Mesenchymal stem cell (in vitro differentiated cells and primary cell): ENCODE results near the gene TBCD.
A peak's percentile ranks its signal among the peaks of the same experiment; 100 is the strongest.

Source experiments
- DNase-seq: peaks from one replicate; pipeline ENCODE4 v3.0.0-alpha.2; 2013
- H2AFZ ChIP-seq: one replicate; pipeline ENCODE4 v1.6.1; 2013; ENCODE audit warnings: low read depth, mild to moderate bottlenecking, control low read depth, inconsistent platforms, low read length, moderate library complexity
- H2AK5ac ChIP-seq: 2 replicates; pipeline ENCODE4 v1.6.1; 2013; ENCODE audit warnings: low read length, moderate library complexity, mild to moderate bottlenecking, inconsistent platforms; ENCODE audit not compliant: severe bottlenecking
- H2BK120ac ChIP-seq: one replicate; pipeline ENCODE4 v1.6.1; 2013; ENCODE audit warnings: low read depth, mild to moderate bottlenecking, inconsistent platforms, low read length, moderate library complexity
- H2BK12ac ChIP-seq, 2 experiments: one replicate each; pipeline ENCODE4 v1.6.1; 2013; ENCODE audit warnings: inconsistent platforms in 2 of 2, low read length in 2 of 2, mild to moderate bottlenecking in 2 of 2, moderate library complexity in 2 of 2, control low read depth in 1 of 2
- H2BK15ac ChIP-seq: one replicate; pipeline ENCODE4 v1.6.1; 2013; ENCODE audit warnings: mild to moderate bottlenecking, low read depth, inconsistent platforms; ENCODE audit not compliant: poor library complexity, severe bottlenecking
- H2BK5ac ChIP-seq: 2 replicates; pipeline ENCODE4 v1.6.1; 2013; ENCODE audit warnings: low read depth, mild to moderate bottlenecking, low read length, control low read depth, inconsistent platforms; ENCODE audit not compliant: poor library complexity, severe bottlenecking
- H3K14ac ChIP-seq, 2 experiments: one replicate each; pipeline ENCODE4 v1.6.1; 2013; ENCODE audit warnings: inconsistent platforms in 2 of 2, low read length in 2 of 2, control low read depth in 1 of 2, mild to moderate bottlenecking in 1 of 2, moderate library complexity in 1 of 2
- H3K18ac ChIP-seq, 2 experiments: one replicate each; pipeline ENCODE4 v1.6.1; 2013; ENCODE audit warnings: inconsistent platforms in 2 of 2, low read length in 2 of 2, control low read depth in 1 of 2, low read depth in 1 of 2, mild to moderate bottlenecking in 1 of 2
- H3K23ac ChIP-seq, 2 experiments: one replicate each; pipeline ENCODE4 v1.6.1; 2013; ENCODE audit warnings: inconsistent platforms in 2 of 2, low read length in 2 of 2, mild to moderate bottlenecking in 2 of 2, moderate library complexity in 2 of 2, control low read depth in 1 of 2
- H3K27ac ChIP-seq: 2 replicates; pipeline ENCODE4 v1.5.1; 2013; ENCODE audit warnings: mild to moderate bottlenecking, moderate library complexity, low read length, control low read depth, inconsistent platforms; ENCODE audit not compliant: poor library complexity, severe bottlenecking
- H3K27me3 ChIP-seq, 2 experiments: 2 replicates each; pipeline versions ENCODE4 v1.6.1 to v1.7.0; 2013; ENCODE audit warnings: low read length in 2 of 2, mild to moderate bottlenecking in 2 of 2, moderate library complexity in 2 of 2, control low read depth in 1 of 2, inconsistent platforms in 1 of 2; ENCODE audit not compliant: control insufficient read depth in 1 of 2, insufficient read depth in 1 of 2
- H3K36me3 ChIP-seq, 2 experiments: 2 replicates each; pipeline versions ENCODE4 v1.6.1 to v1.7.0; 2013; ENCODE audit warnings: low read length in 2 of 2, control low read depth in 1 of 2, inconsistent platforms in 1 of 2, low read depth in 1 of 2, mild to moderate bottlenecking in 1 of 2; ENCODE audit not compliant: insufficient read depth in 2 of 2, control insufficient read depth in 1 of 2
- H3K4ac ChIP-seq, 2 experiments: one replicate each; pipeline ENCODE4 v1.6.1; 2013; ENCODE audit warnings: inconsistent platforms in 2 of 2, low read length in 2 of 2, mild to moderate bottlenecking in 2 of 2, moderate library complexity in 2 of 2, control low read depth in 1 of 2, low read depth in 1 of 2
- H3K4me1 ChIP-seq: 2 replicates; pipeline ENCODE4 v1.6.1; 2013; ENCODE audit warnings: low read depth, low read length, control low read depth; ENCODE audit not compliant: control insufficient read depth, insufficient read depth
- H3K4me2 ChIP-seq: 2 replicates; pipeline ENCODE4 v1.6.1; 2013; ENCODE audit warnings: low read length, mild to moderate bottlenecking, inconsistent platforms; ENCODE audit not compliant: poor library complexity, severe bottlenecking
- H3K4me3 ChIP-seq, 2 experiments: 2 replicates each; pipeline versions ENCODE4 v1.5.1 to v1.7.0; 2013; ENCODE audit warnings: low read length in 2 of 2, mild to moderate bottlenecking in 2 of 2, control low read depth in 1 of 2, low read depth in 1 of 2; ENCODE audit not compliant: insufficient read depth in 1 of 2
- H3K79me1 ChIP-seq: replicated peaks from 2 replicates; pipeline ENCODE4 v1.6.1; 2013; ENCODE audit warnings: mild to moderate bottlenecking, control low read depth, low read length, inconsistent platforms; ENCODE audit not compliant: poor library complexity, severe bottlenecking
- H3K9ac ChIP-seq: 2 replicates; pipeline ENCODE4 v1.7.0; 2013; ENCODE audit warnings: mild to moderate bottlenecking, low read length, moderate library complexity
- H3K9me3 ChIP-seq: 2 replicates; pipeline ENCODE4 v1.7.0; 2013; ENCODE audit warnings: mild to moderate bottlenecking, low read length; ENCODE audit not compliant: control insufficient read depth
- H4K8ac ChIP-seq: one replicate; pipeline ENCODE4 v1.6.1; 2013; ENCODE audit warnings: inconsistent platforms, mild to moderate bottlenecking, low read length, moderate library complexity
- H4K91ac ChIP-seq: one replicate; pipeline ENCODE4 v1.6.1; 2013; ENCODE audit warnings: mild to moderate bottlenecking, low read length, inconsistent platforms
- WGBS: methylation state at CpG from one replicate; pipeline ENCODE4 v1.1.7; 2013; ENCODE audit warnings: mixed read lengths; 5-methylcytosine and 5-hydroxymethylcytosine counted together

The TBCD gene

DNA sequence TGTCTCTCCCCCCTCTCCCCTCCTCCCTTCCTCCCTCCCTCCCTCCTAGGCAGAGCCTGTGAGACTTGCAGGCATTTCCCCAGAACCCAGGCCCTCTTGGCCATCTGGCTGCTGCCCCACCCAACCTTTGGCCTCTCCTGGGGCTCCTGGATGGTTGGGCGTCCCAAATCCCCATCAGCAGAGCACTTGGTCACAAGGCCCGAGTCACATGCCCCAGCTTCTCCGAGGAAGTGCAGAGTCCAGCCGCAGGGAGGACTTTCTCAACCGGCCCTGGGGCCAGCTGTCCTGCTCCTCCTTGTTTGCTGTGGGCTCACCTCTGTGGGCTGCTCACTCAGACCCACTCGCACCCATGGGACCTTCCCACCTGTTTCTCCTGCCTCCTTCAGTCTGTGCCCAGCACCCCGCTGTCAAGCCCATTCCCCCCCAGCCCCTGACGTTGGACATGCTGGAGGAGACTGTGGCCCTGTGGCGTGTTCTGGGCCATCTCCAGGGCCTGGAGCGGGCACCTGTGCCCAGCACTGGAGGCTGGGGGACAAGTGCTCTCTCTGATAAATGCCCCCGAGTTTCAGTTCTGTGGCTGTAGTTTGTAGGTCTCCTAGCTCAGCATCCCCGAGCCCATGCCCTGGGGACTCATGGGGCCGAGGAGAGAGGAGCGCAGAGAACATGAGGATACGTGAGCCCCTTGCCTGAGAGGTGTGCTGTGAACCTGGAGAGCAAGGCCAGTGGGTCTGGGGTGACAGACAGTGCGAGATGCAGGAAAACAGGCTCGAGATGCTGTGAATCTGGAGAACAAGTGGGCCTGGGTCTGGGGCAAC is 130.2 kb downstream of the TBCD start:
- Histone ChIP-seq H2BK12ac (peak overlapping the region in 1 of 2 experiments; percentile 37), H4K91ac (peak overlapping the region; percentile 94), H4K8ac (peak overlapping the region; percentile 89), H2AFZ (no peak overlapping the region), H2BK120ac (no peak overlapping the region), H2AK5ac (peak overlapping the region; percentile 21), H3K4ac (peak overlapping the region; percentile 6 to 73), H3K4me3 (no peak overlapping the region), H3K18ac (peak overlapping the region; percentile 7 to 13), H3K4me1 (peaks cover 16% of the 10 kb centered on the region), H3K79me1 (peaks cover 44% of the 10 kb centered on the region), H3K27me3 (no peaks in the 10 kb centered on the region), H3K9ac (peak overlapping the region; percentile 73), H3K9me3 (no peaks in the 10 kb centered on the region), H2BK15ac (peak overlapping the region; percentile 37), H2BK5ac (no peak overlapping the region), H3K23ac (no peak overlapping the region), H3K14ac (peak overlapping the region in 1 of 2 experiments; percentile 68), H3K36me3 (peaks cover 3 to 21% of the 10 kb centered on the region in 2 experiments), H3K4me2 (no peak overlapping the region), H3K27ac (no peak overlapping the region)
- DNase-seq: no peak
- 85% methylated on average over 17 of the region's 17 CpGs for WGBS

DNA sequence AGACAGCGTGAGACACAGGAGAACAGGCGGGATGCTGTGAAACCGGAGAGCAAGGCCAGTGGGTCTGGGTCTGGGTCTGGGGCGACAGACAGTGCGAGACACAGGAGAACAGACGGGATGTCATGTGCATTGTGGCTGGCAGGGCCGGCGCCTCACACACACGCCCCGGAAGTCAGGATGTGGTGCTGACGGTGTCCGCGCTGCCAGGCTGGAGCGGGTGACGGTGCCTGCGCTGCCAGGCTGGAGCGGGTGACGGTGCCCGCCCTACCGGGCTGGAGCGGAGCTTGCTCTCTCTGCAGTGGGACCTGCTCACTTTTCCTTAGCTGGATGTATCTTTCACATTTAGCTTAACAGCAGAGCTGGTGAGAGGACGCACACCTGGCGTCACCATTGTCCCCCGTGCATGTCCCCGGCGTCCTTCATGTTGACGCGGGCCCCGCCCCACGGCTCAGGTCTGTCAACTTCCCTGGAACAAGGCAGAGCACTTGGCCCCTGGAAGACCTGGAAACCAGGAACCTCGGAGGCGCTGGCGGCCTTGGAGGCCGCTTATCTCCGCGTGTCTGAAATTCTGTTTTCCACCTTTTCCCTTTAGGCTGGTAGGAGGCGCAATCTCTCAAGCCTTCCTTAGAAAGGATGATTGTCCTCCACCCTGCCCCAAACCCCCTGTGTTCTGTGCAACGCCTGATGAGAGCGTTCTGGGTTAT is 131.0 kb downstream of the TBCD start:
- peak overlapping the region in 1 of 2 experiments; percentile 6 for H3K4ac ChIP-seq
- H3K36me3 ChIP-seq: peaks cover 3 to 24% of the 10 kb centered on the region in 2 experiments
- H4K91ac ChIP-seq: peak overlapping the region; percentile 94
- H3K79me1 ChIP-seq: peaks cover 50% of the 10 kb centered on the region
- no peak overlapping the region for H2AK5ac ChIP-seq
- no peak overlapping the region for H2BK5ac ChIP-seq
- H2BK15ac ChIP-seq: peak overlapping the region; percentile 58
- H3K4me1 ChIP-seq: peaks cover 16% of the 10 kb centered on the region
- peak overlapping the region in 1 of 2 experiments; percentile 13 for H3K18ac ChIP-seq
- H3K4me3 ChIP-seq: no peak overlapping the region
- peak overlapping the region; percentile 73 for H3K9ac ChIP-seq
- peak overlapping the region in 1 of 2 experiments; percentile 37 for H2BK12ac ChIP-seq
- no peak overlapping the region for H3K23ac ChIP-seq
- no peak overlapping the region for H3K27ac ChIP-seq
- WGBS: 95% methylated on average over 39 of the region's 39 CpGs
- no peak for DNase-seq
- H2AFZ ChIP-seq: no peak overlapping the region
- H3K4me2 ChIP-seq: no peak overlapping the region
- H3K9me3 ChIP-seq: no peaks in the 10 kb centered on the region
- no peak overlapping the region for H2BK120ac ChIP-seq
- H4K8ac ChIP-seq: no peak overlapping the region
- H3K14ac ChIP-seq: peak overlapping the region in 1 of 2 experiments; percentile 68
- no peaks in the 10 kb centered on the region for H3K27me3 ChIP-seq

DNA sequence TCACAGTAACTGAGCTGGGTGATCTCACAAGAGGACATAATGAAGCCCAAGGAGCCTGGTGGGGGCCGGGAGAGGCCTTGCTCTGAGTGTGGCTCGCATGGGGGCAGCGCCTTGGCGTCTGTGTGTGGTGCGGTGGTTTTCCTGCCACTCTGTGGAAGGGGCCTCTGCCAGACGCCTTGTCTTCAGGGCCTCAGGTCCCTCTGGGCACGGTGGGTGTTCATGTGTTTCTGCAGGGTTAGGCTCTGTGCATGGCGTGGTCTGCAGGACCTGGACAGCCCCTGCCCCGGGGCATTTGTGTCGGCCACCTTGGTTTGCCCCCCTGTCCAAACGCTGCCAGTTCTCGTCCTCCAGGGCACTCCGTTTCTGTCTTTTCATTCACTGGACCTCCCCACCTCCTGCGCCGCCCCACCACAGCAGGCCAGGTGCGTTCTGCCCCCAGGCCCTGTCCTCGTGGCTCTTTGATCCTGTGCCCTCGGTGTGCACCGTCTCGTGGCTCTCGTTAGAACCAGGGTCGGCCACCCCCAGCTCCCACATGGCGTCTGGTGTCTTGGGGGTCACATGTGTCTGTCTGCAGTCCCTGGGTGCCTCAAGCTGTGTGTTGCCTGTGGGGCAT is 131.7 kb downstream of the TBCD start:
- Histone ChIP-seq H3K36me3 (peaks cover 2 to 28% of the 10 kb centered on the region in 2 experiments), H2AFZ (no peak overlapping the region), H3K4me2 (no peak overlapping the region), H2BK12ac (no peak overlapping the region), H3K4me1 (peaks cover 17% of the 10 kb centered on the region), H3K4ac (no peak overlapping the region), H2BK5ac (no peak overlapping the region), H2AK5ac (no peak overlapping the region), H2BK120ac (no peak overlapping the region), H3K4me3 (no peak overlapping the region), H3K27me3 (no peaks in the 10 kb centered on the region), H2BK15ac (no peak overlapping the region), H3K27ac (no peak overlapping the region), H4K8ac (no peak overlapping the region), H3K18ac (no peak overlapping the region), H3K23ac (no peak overlapping the region), H3K9ac (no peak overlapping the region), H3K9me3 (no peaks in the 10 kb centered on the region), H3K79me1 (peaks cover 49% of the 10 kb centered on the region), H4K91ac (peak overlapping the region; percentile 18), H3K14ac (no peak overlapping the region)
- no peak for DNase-seq
- WGBS: 96% methylated on average over 23 of the region's 23 CpGs
